Measurements from ENCODE around the gene IL17B.

The IL17B gene

GRCh38 chr5:149419859-149420544 is 40.9 kb upstream of the IL17B start:
- DNase-seq (ENCODE audit: low spot score): no peak
- TF ChIP-seq, protein P1, sequence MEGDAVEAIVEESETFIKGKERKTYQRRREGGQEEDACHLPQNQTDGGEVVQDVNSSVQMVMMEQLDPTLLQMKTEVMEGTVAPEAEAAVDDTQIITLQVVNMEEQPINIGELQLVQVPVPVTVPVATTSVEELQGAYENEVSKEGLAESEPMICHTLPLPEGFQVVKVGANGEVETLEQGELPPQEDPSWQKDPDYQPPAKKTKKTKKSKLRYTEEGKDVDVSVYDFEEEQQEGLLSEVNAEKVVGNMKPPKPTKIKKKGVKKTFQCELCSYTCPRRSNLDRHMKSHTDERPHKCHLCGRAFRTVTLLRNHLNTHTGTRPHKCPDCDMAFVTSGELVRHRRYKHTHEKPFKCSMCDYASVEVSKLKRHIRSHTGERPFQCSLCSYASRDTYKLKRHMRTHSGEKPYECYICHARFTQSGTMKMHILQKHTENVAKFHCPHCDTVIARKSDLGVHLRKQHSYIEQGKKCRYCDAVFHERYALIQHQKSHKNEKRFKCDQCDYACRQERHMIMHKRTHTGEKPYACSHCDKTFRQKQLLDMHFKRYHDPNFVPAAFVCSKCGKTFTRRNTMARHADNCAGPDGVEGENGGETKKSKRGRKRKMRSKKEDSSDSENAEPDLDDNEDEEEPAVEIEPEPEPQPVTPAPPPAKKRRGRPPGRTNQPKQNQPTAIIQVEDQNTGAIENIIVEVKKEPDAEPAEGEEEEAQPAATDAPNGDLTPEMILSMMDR (IDR thresholded peaks at IDR 0.05; ENCODE audit: borderline replicate concordance, control extremely low read depth, extremely low read depth, insufficient read depth, missing control alignments): no peak
- in situ Hi-C loops (cut with MboI; ENCODE audit: low sequenced_read_pairs, unreplicated experiment): no loop called here

GRCh38 chr5:149419532-149419858 is 40.4 kb upstream of the IL17B start:
- TF ChIP-seq, protein P1 (IDR thresholded peaks at IDR 0.05; ENCODE audit: borderline replicate concordance, control extremely low read depth, extremely low read depth, insufficient read depth, missing control alignments): no peak
- in situ Hi-C loops (cut with MboI; ENCODE audit: low sequenced_read_pairs, unreplicated experiment): no loop called here
- DNase-seq (ENCODE audit: low spot score): no peak

- in situ Hi-C loops (cut with MboI; ENCODE audit: low sequenced_read_pairs, unreplicated experiment): no loop called here
- DNase-seq (ENCODE audit: low spot score): no peak
- TF ChIP-seq, protein P1 (IDR thresholded peaks at IDR 0.05; ENCODE audit: borderline replicate concordance, control extremely low read depth, extremely low read depth, insufficient read depth, missing control alignments): no peak
Measured at GRCh38 chr5:149418910-149419531, 39.9 kb upstream of the IL17B start.

GRCh38 chr5:149417711-149418368 is 38.7 kb upstream of the IL17B start:
- in situ Hi-C loops (cut with MboI; ENCODE audit: low sequenced_read_pairs, unreplicated experiment): no loop called here
- no peak for DNase-seq (ENCODE audit: low spot score)
- TF ChIP-seq, protein P1 (IDR thresholded peaks at IDR 0.05; ENCODE audit: borderline replicate concordance, control extremely low read depth, extremely low read depth, insufficient read depth, missing control alignments): no peak

GRCh38 chr5:149416987-149417710 is 38.1 kb upstream of the IL17B start:
- DNase-seq (ENCODE audit: low spot score): no peak
- in situ Hi-C loops (cut with MboI; ENCODE audit: low sequenced_read_pairs, unreplicated experiment): no loop called here
- TF ChIP-seq, protein P1 (IDR thresholded peaks at IDR 0.05; ENCODE audit: borderline replicate concordance, control extremely low read depth, extremely low read depth, insufficient read depth, missing control alignments): no peak

All from GM13976 (cell line).